ENCODE data around the gene MTCH1.

- TF ChIP-seq FOSL1 (IDR thresholded peaks at IDR 0.05; ENCODE audit: low read depth): no peak
- no peak for TF ChIP-seq CTCF (IDR thresholded peaks at IDR 0.05 in 2 of 3, conservative IDR thresholded peaks at IDR 0.05 in 1 of 3; ENCODE audit: borderline replicate concordance in 1 of 3, insufficient read depth in 1 of 3, low read depth in 2 of 3, low read length in 2 of 3)
- no peak for TF ChIP-seq POLR2A (IDR thresholded peaks at IDR 0.05; ENCODE audit: borderline replicate concordance, extremely low read depth, insufficient read depth, insufficient read length)
- no peak for TF ChIP-seq EZH2phosphoT487 (IDR thresholded peaks at IDR 0.05; ENCODE audit: borderline replicate concordance)
- TF ChIP-seq YY1 (IDR thresholded peaks at IDR 0.05; ENCODE audit: extremely low read depth, insufficient replicate concordance, low read depth, low read length): no peak
- TF ChIP-seq EZH2 (IDR thresholded peaks at IDR 0.05): no peak
- no peak for TF ChIP-seq POLR2AphosphoS5 (IDR thresholded peaks at IDR 0.05; ENCODE audit: low read depth, low read length)
- no peak for TF ChIP-seq SP1 (IDR thresholded peaks at IDR 0.05; ENCODE audit: low read depth)
- no peak for TF ChIP-seq SIN3A (IDR thresholded peaks at IDR 0.05; ENCODE audit: low read depth)
- TF ChIP-seq TCF7L2 (IDR thresholded peaks at IDR 0.05; ENCODE audit: borderline replicate concordance, extremely low read depth, insufficient read depth, insufficient read length): no peak
- no peak for TF ChIP-seq MAX (IDR thresholded peaks at IDR 0.05)
- TF ChIP-seq ATF3 (IDR thresholded peaks at IDR 0.05): no peak
- no peak for TF ChIP-seq ZFX (IDR thresholded peaks at IDR 0.05)
- TF ChIP-seq ZNF274 (IDR thresholded peaks at IDR 0.05; ENCODE audit: low read depth, low read length): no peak
These were observed 41.3 kb downstream of the MTCH1 start for GRCh38 chr6:36944650-36945049.

Data from HCT116 (cell line).